Measurements from ENCODE around the gene NUDT3.

GRCh38 chr6:34235307-34236130 lies 156.9 kb downstream of the NUDT3 start:
- TF ChIP-seq CTCF (IDR thresholded peaks at IDR 0.05; ENCODE audit: low read depth, low read length) (no peak), EZH2phosphoT487 (IDR thresholded peaks at IDR 0.05; ENCODE audit: low read depth) (no peak)

Data from OCI-LY3 (cell line).